ENCODE results near the gene TRIM63.
A peak's percentile ranks its signal among the peaks of the same experiment; 100 is the strongest.

TRIM63 gene

GRCh38 chr1:26034504-26035202, 32.8 kb downstream of the TRIM63 start:
- no peak for DNase-seq (ENCODE audit: low spot score)

GRCh38 chr1:26032656-26033357, 34.6 kb downstream of the TRIM63 start:
- no peak for DNase-seq (ENCODE audit: low spot score)

GRCh38 chr1:26031611-26032220, 35.7 kb downstream of the TRIM63 start:
- no peak for DNase-seq (ENCODE audit: low spot score)

- DNase-seq (ENCODE audit: low spot score): no peak
These were observed 36.2 kb downstream of the TRIM63 start for GRCh38 chr1:26031196-26031595.

- DNase-seq (ENCODE audit: low spot score): no peak
These were observed 37.5 kb downstream of the TRIM63 start for GRCh38 chr1:26029864-26030481.

GRCh38 chr1:26029054-26029863, 38.2 kb downstream of the TRIM63 start:
- no peak for DNase-seq (ENCODE audit: low spot score)

- DNase-seq (ENCODE audit: low spot score): no peak
These were observed 38.9 kb downstream of the TRIM63 start for GRCh38 chr1:26028490-26028980.

GRCh38 chr1:26027716-26028489, 39.5 kb downstream of the TRIM63 start:
- peak; percentile 71 for DNase-seq (ENCODE audit: low spot score)

- DNase-seq (ENCODE audit: low spot score): no peak
These were observed 41.9 kb downstream of the TRIM63 start for GRCh38 chr1:26025517-26025916.

- no peak for DNase-seq (ENCODE audit: low spot score)
These were observed 42.4 kb downstream of the TRIM63 start for GRCh38 chr1:26025060-26025459.

- no peak for DNase-seq (ENCODE audit: low spot score)
These were observed 43.6 kb downstream of the TRIM63 start for GRCh38 chr1:26023826-26024225.

GRCh38 chr1:26023009-26023408, 44.4 kb downstream of the TRIM63 start:
- no peak for DNase-seq (ENCODE audit: low spot score)

- no peak for DNase-seq (ENCODE audit: low spot score)
These were observed 45.0 kb downstream of the TRIM63 start for GRCh38 chr1:26022404-26022779.

- DNase-seq (ENCODE audit: low spot score): peak; percentile 71
These were observed 45.6 kb downstream of the TRIM63 start, which contains the start of gene EXTL1 for GRCh38 chr1:26021647-26022403. TSS of gene EXTL1 (plus strand) at chr1:26021775. CDS start at chr1:26022647, 872 bp downstream.

- DNase-seq (ENCODE audit: low spot score): no peak
These were observed 46.3 kb downstream of the TRIM63 start for GRCh38 chr1:26020941-26021646.

- no peak for DNase-seq (ENCODE audit: low spot score)
These were observed 47.1 kb downstream of the TRIM63 start for GRCh38 chr1:26020330-26020768.

GRCh38 chr1:26019641-26020315, 47.7 kb downstream of the TRIM63 start:
- DNase-seq (ENCODE audit: low spot score): no peak

GRCh38 chr1:26017606-26018005, 49.8 kb downstream of the TRIM63 start:
- no peak for DNase-seq (ENCODE audit: low spot score)
